Inflammatory macrophage treated with lipopolysaccharide for 4 hours (primary cell): ENCODE measurements around the gene LARGE1.

ENCODE experiments used
- DNase-seq: peaks from one replicate; pipeline ENCODE4 v3.0.0-alpha.2; 2020

The LARGE1 gene

GRCh38 chr22:33853200-33854097 lies 66.8 kb downstream of the LARGE1 start:
- peak; percentile 67 for DNase-seq

DNA sequence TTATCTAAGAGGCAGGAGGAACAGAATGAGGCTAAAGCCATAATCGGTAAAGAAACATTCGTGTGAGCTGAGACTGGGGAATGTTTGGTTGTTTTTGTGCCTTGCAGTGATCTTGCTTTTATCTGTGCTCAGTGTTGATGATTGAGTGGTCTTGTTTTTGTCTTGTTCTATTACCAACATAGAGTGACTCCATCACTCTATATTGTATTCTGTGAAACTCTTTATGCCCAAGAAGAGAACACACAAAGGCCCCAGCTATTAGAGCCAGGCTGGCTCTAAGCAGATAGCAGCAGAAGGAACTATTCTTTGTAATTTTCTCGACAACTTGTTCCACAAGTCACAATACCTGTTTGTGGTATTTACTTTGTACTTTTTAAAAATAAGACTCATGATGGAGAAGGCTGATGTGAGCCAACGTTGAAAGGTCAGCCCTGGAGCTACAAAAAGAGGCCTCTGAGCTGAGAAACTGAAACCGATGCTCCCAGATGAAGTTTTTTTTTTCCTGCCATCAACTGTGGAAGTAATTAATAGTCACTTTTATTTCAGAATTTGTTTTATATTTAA lies 68.4 kb downstream of the LARGE1 start:
- DNase-seq = no peak

GRCh38 chr22:33851240-33851639 lies 69.0 kb downstream of the LARGE1 start:
- no peak for DNase-seq

- no peak for DNase-seq
Measured at GRCh38 chr22:33850724-33851123, 69.6 kb downstream of the LARGE1 start.

DNA sequence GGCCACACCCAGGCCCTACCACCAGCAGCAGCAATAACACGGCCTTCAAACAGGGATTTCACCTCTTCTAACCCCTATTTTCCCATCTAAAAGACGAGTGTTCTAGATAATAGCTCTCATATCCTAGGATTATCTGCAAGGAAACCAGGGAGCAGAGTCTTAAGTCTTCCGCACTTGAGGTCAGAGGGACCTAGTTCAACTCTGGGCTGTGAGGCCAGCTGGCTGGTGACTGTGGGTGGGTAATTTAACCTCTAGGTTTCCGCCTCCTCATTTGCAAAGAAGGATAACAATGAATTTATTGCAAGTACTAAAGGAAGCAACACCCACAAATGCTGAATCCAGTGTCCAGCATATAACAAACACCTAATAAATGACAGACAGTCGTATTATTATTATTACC lies 70.1 kb downstream of the LARGE1 start:
- no peak for DNase-seq

DNA sequence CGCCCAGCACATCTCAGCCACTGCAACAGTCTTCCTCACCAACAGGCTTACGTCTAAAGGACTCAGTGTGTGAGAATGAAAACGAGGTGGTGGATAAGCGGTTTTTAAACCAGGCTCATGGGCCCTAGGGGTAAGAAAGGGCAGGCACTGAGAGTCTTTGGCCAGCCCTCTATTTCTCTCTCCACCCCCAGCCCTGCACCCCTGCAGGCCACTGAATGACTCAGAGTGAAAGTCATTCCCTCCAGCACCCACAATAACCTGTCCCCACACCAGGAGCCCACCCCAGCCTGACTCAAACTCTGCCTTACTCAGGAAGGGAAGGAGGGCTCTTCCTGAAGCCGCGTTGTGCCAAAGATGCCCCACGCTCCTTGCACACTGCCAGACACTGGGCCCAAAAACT lies 72.0 kb downstream of the LARGE1 start:
- DNase-seq = no peak

GRCh38 chr22:33844273-33844672 lies 76.0 kb downstream of the LARGE1 start:
- DNase-seq = no peak

GRCh38 chr22:33842421-33843094 lies 77.7 kb downstream of the LARGE1 start:
- DNase-seq = no peak

DNA sequence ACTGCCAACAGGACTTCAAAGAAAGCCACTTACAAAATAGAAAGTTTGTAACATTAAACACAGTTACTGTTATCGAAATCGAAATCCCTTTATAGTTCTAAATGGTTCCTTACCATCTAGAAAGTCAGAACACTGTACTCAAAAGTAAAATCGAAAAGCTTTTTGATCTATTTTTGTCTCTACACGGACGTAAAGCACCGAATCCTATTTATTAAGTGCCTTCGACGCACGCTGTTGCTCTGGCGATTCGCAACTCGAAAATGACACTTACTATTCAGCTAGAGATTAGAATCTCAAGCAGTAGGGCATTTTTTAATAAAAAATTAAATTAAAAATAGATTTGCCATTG lies 78.3 kb downstream of the LARGE1 start:
- no peak for DNase-seq

- DNase-seq = no peak
Measured at GRCh38 chr22:33841281-33842005, 78.8 kb downstream of the LARGE1 start.

GRCh38 chr22:33838644-33839043 lies 81.6 kb downstream of the LARGE1 start:
- no peak for DNase-seq

GRCh38 chr22:33837826-33838225 lies 82.5 kb downstream of the LARGE1 start:
- DNase-seq = no peak

GRCh38 chr22:33835265-33835664 lies 85.0 kb downstream of the LARGE1 start:
- DNase-seq = no peak

GRCh38 chr22:33832558-33833151 lies 87.6 kb downstream of the LARGE1 start:
- DNase-seq = no peak

DNA sequence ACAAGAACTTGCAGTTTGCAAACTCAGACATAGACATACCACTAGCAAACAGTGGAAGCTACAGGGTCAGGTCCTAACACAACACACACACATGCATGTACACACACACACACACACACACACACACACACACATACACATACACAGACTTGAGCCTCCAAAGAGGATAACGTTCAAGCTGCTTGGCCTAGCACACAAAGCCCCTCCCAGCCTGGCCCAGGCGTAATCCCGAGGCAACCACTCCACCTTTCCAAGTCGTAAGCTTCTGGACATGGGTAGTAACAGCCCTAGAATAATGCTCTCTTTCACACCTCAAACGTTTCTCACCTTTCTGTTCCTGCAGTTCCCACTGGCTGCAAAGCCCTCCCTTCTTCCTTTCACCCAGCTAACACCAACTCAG lies 88.6 kb downstream of the LARGE1 start:
- no peak for DNase-seq

DNA sequence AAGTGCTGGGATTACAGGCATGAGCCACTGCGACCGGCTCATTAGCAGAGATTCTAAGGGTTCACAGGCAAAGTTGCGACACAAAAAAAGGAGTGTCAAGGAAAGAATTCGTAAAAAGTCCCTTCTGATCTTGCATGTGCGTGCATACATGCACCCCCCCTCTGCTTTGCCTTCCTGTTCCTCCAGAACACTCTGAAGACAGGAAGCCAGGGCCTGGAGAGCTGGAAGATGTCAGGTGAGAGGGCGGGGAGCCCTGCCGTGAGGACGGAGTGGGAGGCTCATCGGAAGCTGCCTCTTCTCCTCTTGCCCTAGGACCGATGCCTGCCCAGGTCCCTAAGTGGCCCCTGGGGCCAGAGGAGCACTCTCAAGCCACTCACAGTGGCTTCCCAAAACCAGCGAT lies 89.1 kb downstream of the LARGE1 start:
- DNase-seq = no peak

GRCh38 chr22:33829546-33830280 lies 90.6 kb downstream of the LARGE1 start:
- DNase-seq = no peak

DNA sequence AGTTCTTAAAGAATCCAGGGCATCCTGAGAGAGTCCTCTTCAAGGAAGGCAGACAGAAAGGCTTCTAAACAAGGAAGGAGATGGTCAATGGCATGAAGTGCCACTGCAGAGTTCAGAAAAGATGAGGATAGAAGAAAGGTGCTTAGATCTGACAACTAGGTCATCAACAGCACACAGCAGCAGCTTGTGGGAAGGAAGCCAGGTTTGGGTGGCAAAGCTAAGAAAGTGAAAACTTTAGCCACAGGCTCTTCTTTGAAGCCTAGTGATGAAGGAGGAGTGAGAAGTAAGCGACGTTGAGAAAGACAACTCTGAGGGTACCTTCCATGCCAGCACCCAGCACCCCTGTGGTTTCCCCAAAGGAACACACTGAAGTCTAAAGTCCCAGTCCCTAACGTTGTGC lies 92.0 kb downstream of the LARGE1 start:
- no peak for DNase-seq

DNA sequence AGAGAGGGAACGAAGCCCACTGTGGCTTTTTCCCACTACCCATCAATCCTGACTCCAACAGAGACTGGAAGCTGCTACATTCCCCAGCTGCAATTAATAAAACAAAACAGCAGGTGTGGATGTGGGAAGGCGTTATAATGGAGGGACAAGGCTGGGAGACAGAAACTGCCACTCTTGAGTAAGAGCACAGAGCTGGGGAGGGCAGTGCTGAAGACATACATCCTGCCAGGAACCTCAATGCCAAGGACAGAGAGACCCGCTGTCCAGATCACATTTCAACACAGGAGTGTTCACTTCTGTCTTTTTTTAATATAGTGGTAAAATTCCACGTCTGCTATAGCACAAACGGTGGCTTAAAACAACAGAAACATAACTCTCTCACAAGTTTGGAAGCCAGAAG lies 94.5 kb downstream of the LARGE1 start:
- no peak for DNase-seq

DNA sequence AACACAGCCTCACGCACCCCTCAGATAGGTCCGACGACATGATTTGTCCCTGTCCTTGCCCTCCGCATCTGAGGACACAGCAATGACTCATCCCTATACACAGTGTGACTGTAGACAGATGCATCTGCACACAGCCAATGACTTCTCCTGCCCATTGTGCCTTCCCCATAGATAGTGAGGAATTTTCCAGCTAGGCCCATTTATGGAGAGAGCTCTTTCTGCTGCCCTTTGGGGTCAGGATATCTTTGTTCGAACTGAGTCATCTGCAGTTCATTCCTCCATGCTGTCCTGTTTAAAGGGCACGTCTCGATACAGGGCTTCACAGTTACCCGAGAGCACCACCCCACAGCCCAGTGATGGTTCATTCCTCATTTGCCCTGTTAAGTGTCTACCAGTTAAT lies 96.7 kb downstream of the LARGE1 start:
- no peak for DNase-seq

- no peak for DNase-seq
Measured at GRCh38 chr22:33821290-33821689, 99.0 kb downstream of the LARGE1 start.

GRCh38 chr22:33819743-33820142 lies 100.5 kb downstream of the LARGE1 start:
- DNase-seq = no peak
